CMK (cell line): ENCODE data around the gene IQCC.

Experiments used
- DNase-seq: peaks from one replicate; pipeline ENCODE4 v3.0.0-alpha.2; 2010; ENCODE audit warnings: low read depth

IQCC gene

DNA sequence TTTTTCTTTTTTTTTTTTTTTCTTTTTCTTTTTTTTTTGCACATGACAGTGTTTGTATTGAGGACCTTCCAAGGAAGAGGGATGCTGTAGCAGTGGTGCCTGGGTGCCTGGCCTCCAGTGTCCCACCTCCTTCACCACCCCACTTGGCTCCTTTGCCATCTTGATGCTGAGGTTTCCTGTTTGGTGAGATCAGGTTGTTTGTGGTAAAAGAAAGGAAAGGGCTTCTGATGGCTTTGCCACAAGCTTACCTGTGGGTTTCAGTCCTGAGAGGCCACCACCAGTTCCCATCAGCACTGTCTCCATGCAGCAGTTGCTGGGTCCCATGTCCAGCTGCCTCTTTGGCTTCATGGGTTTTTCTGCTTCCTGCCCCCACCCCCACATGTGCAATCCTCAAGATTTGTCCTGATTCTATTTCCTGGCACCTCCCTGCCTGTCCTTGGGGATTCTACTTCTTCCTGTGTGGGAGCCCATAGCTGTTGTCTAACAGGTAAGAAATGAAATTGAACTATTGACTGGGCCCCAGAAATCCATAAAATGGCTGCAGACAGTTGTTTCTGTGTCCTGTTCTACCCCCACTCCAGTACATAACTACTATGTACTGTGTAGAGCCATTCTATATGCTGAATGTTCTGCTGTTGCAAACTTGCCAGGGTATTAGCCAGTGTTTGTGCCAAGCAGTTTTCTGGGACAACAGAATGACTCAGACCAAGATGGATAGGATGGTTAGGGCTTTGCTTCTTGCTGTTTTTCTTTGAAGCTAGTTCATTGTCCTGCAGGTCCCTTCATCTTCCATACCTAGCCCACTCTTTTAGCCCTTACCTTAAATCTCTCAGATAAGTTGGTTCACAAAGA, 9.3 kb upstream of the IQCC start:
- DNase-seq = no peak

DNA sequence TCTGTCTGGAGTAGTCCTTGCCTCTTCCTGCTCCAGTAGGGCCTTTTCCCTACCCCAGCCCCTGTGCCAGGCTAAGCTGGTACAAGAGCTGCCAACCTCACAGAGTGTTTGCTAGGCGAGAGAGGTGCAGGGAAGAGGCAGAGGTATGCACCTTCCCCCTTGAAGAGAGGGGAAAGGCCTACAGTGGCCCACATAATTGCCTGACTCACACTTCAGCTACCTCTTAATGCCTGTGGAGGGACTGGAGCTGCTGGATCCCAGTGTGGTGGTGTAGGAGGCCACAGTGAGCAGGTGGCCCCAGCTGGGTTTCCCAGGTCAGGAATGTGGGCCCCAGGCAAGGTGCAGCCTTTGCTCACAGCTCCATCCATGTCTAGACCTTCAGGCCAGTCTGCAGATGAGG, 8.4 kb upstream of the IQCC start:
- DNase-seq = no peak

DNA sequence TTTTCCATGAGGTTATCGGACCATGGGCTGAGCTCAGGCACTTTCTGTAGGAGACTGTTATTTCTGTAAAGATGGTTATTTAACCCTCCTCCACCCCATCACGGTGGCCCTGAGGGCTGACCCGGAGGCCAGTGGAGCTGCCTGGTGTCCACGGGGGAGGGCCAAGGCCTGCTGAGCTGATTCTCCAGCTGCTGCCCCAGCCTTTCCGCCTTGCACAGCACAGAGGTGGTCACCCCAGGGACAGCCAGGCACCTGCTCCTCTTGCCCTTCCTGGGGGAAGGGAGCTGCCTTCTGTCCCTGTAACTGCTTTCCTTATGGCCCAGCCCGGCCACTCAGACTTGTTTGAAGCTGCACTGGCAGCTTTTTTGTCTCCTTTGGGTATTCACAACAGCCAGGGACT, 7.6 kb upstream of the IQCC start:
- no peak for DNase-seq

DNA sequence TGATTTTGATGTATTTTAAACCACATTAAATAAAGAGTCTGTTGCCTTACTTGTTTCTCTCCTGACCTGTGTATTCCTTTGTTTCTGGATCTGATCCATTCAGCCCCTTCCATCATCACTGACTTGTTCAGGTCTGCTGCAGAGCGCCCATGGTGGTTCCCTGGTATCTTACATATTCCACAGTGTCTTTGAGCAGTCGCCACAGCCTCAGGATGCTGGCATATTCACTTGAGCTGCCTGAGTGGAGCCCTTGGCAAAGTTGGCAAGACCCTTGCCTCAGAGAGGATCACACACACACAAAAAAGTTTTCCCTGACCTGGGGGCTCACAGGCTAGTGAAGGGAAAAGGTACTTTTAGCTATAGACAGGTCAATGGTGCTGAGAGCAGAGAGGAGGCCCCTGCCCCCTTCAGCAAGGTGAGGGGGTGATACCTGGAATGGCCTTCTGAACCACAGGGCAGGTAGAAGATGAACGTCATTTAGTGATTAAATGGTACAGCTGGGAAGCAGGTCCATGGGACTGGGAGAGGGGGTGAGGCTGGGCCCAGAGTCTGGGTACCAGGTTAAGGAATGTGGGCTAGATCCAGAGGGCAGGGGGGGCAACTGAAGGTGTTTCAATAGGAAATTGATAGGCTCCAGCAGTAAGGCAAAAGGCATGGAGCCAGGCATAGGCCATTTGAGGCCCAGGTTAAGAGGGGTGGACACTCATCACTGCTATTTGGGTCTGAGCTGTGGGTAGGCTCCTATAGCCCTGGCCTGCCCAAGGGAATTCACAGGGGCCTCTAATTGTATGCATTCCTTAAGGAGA, 7.0 kb upstream of the IQCC start:
- DNase-seq = no peak

DNA sequence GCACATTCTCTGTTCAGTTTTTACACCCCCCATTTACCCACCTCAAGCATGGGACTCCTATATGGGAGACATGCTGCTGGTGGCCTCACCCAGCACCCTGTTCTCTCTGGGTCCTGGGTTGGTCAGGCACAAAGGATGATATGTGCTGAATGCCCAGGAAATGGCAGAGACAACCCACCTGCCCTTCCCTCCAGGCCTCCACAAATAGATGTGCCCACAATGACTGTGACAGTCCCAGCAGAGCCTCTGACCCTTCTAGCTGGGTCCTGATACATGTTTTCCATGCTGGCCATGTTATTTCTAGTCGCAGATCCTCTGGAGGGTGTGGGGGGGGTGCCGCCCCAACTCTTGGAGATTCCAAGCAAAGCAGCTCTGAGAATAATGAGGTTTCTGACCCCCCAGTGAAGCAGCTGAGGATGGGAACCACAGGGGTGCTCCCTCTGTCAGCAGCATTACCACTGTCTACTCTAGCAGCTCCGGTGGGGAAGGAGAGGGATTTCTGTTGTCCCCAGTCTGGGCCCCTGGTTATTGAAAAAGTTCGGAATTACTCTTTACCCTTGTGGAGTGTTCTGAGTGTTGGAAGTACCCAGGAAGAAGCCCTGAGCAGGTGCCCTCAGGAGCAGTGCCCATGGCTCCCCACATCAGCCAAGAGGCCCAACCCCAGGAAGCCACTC, 6.3 kb upstream of the IQCC start:
- no peak for DNase-seq

DNA sequence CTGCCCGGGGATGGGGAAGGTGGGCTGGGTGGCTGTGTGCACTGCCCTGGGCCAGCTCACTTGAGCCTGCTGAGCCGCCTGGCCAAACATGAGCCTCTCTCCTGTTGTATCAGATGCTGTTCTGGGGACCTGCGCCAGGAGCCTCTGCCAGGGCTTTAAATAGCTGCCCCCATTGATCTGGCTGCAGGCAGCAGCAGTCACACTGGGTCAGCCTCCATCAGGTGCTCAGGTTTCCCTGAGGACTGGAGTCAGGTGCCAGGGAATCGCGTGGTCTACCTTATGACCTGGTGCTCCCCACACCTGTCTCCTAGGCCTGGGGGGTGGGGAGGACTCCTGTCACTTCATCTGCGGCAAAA, 5.8 kb upstream of the IQCC start:
- DNase-seq = no peak

DNA sequence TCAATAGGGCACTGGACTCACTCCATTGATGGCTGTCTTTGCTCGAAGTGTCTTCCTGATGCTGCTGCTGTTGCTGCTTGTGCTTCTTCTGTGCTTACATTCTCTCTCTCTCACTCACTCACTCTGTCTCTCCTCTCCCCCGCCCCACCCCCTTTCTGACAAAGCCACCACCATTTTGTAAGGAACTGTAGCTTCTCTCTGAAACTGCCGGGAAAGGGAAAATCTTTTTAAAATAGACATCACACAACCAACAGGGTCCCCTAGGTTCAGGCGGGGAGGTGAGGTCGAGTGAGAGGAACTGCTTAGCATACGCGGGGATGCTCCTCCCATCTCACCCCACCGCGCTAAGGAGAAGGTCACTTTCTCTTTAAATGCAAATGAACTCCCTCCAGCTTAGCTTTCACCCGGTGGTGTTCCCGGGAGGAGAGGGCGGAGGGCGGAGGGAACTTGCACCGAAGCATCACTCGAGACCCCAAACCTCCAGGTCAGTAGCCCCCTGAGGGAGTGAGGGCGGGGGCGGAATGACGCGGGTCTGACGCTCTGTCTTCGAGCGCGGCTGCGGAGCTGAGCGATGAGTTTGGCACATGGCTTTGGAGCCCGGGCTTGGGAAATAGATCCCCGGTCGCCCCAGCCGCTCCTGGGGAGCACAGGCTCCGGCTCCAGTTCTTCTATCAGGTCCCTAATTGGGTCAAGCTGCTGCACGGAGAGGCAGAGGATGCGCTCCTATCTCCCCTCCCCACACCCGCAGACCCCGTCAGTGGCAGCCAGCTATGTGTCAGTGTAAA, 5.1 kb upstream of the IQCC start, which contains the start of gene CCDC28B:
Gene CCDC28B, plus strand, starts transcription at position 370 of the 785 bp plus-strand sequence. CDS start 1,341 bp downstream, outside the sequence.
- DNase-seq = no peak

GRCh38 chr1:32201011-32201855, 4.2 kb upstream of the IQCC start:
- peak; percentile 80 for DNase-seq

DNA sequence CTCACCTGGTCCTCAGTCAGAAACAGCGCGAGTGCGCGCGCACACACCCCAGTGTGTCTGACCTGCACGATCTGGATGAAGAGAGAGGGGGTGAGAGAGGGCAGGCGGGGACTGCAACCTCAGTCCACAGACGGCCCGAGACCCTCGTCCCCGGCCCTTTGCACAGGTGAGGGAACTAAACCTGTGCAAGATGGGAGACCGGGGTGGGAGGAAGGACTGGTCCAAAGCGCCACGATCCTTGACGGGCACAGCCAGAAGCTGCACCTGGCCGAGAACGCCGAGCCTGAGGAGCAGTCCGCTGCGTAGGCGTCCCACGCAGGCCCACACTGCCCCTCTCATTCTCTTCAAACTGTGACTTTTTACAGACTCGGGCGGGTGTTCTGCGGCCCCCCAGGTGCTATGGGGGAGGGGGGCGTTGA, 519 bp upstream of the IQCC start:
- no peak for DNase-seq

DNA sequence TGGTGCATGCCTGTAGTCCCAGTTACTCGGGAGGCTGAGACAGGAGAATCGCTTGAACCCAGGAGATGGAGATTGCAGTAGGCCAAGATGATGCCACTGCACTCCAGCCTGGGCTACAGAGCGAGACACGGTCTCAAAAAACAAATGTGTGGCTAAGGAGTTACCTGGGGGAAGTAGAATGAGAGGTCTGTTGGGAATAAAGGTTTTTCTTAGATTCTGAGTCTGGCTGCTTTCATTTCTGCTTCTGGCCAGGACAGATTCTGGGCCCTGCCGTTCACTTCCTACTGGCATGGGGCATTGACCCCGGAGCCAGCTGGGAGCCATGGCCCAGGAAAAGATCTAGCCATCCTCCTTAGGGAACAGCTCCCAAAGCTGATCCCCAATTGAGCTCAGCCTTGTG, 3.0 kb downstream of the IQCC start:
- DNase-seq = no peak

- DNase-seq = no peak
Measured at GRCh38 chr1:32208891-32209328, 3.4 kb downstream of the IQCC start, which contains the start of gene DCDC2B. Gene DCDC2B (plus strand): TSS chr1:32209089. CDS start chr1:32209094, 5 bp downstream.

- no peak for DNase-seq
Measured at GRCh38 chr1:32215629-32216480, 10.4 kb downstream of the IQCC start.

- no peak for DNase-seq
Measured at GRCh38 chr1:32216566-32216965, 11.1 kb downstream of the IQCC start.

DNA sequence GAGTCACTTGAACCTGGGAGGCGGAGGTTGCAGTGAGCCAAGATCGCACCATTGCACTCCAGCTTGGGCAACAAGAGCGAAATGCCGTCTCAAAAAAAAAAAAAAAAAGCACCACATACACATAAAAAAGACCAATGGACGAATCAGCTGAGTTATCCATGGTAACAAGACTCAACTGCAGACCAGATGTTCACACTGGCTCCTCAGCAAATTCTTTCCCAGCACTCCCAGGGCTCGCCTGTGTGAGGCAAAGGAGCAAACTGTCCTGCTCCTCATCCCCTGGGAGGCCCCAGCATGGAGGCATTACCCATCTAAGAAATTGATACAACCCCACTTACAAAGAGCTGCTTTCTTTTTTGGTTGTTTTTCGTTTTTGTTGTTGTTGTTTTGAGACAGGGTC, 13.6 kb downstream of the IQCC start:
- no peak for DNase-seq

GRCh38 chr1:32220746-32221580, 15.5 kb downstream of the IQCC start:
- DNase-seq = no peak

GRCh38 chr1:32221581-32221979, 16.1 kb downstream of the IQCC start:
- no peak for DNase-seq

DNA sequence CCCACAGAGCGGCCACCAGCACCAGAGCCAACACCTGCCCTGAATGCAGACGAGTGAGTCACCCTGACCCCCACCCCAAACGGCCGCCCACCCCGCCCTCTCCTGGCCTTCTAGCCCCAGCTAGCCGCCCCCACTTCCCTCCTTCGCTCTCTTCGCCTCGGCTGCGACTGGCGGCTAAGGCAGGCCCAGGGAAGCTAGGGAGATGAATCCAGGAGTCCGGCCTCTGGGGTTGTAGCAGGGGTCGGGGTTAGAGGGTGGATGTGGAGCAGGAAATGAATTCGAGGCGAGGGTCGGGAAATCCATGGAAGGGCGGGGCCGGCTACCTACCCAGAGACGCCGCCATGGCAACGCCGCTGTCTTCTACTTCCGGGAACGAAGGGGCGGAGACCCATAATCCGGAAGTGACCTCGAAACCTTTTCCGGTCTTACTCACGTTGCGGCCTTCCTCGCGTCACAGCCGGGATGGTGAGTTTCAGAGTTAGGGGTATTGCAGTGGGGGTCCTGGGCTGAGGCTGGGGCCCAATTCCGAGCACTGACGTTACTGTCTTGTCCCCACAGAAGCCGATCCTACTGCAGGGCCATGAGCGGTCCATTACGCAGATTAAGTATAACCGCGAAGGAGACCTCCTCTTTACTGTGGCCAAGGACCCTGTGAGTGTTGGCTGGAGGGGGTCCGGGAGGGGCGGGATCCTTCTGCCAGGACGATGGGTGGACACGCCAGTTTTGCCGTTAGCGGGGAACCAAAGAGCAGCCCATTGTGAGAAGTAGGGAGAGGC, 16.7 kb downstream of the IQCC start, which contains the start of the genes EIF3I and TMEM234:
Gene EIF3I, plus strand, starts transcription at position 428 of the 776 bp plus-strand sequence. Its CDS starts 35 bp downstream, at position 463.
Gene TMEM234, minus strand, starts transcription at position 374 of the 776 bp plus-strand sequence. Its CDS starts 31 bp downstream, at position 343.
- DNase-seq = peak; percentile 84

GRCh38 chr1:32223683-32224082, 18.2 kb downstream of the IQCC start:
- DNase-seq = no peak
